ENCODE results near the gene XPNPEP3.

The XPNPEP3 gene

GRCh38 chr22:40877488-40877887 is 20.5 kb downstream of the XPNPEP3 start:
- TF ChIP-seq EZH2phosphoT487 (conservative IDR thresholded peaks at IDR 0.05; ENCODE audit: low read length): no peak
- TF ChIP-seq CTCF (IDR thresholded peaks at IDR 0.05; ENCODE audit: insufficient read depth, low read length, poor library complexity, severe bottlenecking): no peak
- H3K27me3 ChIP-seq (ENCODE audit: low read length): no peaks in the 10 kb centered on the region
- no peaks in the 10 kb centered on the region for H4K20me1 ChIP-seq (ENCODE audit: low read depth, low read length)
- H2AFZ ChIP-seq (ENCODE audit: low read depth, low read length, severe bottlenecking): no peak overlapping the region
- no peaks in the 10 kb centered on the region for H3K36me3 ChIP-seq (ENCODE audit: low read length)
- no peak overlapping the region for H3K4me2 ChIP-seq (ENCODE audit: low read depth, low read length, poor library complexity, severe bottlenecking)
- no peak overlapping the region for H3K9ac ChIP-seq (ENCODE audit: low read length)
- H3K9me2 ChIP-seq (replicated peaks; ENCODE audit: insufficient read depth, low read length): no peaks in the 10 kb centered on the region
- H3K79me2 ChIP-seq (ENCODE audit: insufficient read depth, low read length): no peaks in the 10 kb centered on the region
- no peaks in the 10 kb centered on the region for H3F3A ChIP-seq (ENCODE audit: insufficient read depth)
- H3K27ac ChIP-seq (ENCODE audit: low read depth, low read length): no peak overlapping the region
- no peaks in the 10 kb centered on the region for H3K9me3 ChIP-seq (ENCODE audit: insufficient read depth, low read length)
- no peak overlapping the region for H3K4me3 ChIP-seq (ENCODE audit: insufficient read depth, low read length, poor library complexity, severe bottlenecking)

GRCh38 chr22:40878922-40879321 is 22.0 kb downstream of the XPNPEP3 start:
- TF ChIP-seq CTCF (IDR thresholded peaks at IDR 0.05; ENCODE audit: insufficient read depth, low read length, poor library complexity, severe bottlenecking): no peak
- no peak for TF ChIP-seq EZH2phosphoT487 (conservative IDR thresholded peaks at IDR 0.05; ENCODE audit: low read length)

GRCh38 chr22:40889116-40889515 is 32.2 kb downstream of the XPNPEP3 start:
- no peak overlapping the region for H3K27ac ChIP-seq (ENCODE audit: low read depth, low read length)
- no peak overlapping the region for H3K9ac ChIP-seq (ENCODE audit: low read length)
- H3K9me3 ChIP-seq (ENCODE audit: insufficient read depth, low read length): no peaks in the 10 kb centered on the region
- H2AFZ ChIP-seq (ENCODE audit: low read depth, low read length, severe bottlenecking): no peak overlapping the region
- H3K27me3 ChIP-seq (ENCODE audit: low read length): no peaks in the 10 kb centered on the region
- H3K79me2 ChIP-seq (ENCODE audit: insufficient read depth, low read length): no peaks in the 10 kb centered on the region
- TF ChIP-seq CTCF (IDR thresholded peaks at IDR 0.05; ENCODE audit: insufficient read depth, low read length, poor library complexity, severe bottlenecking) (no peak), EZH2phosphoT487 (conservative IDR thresholded peaks at IDR 0.05; ENCODE audit: low read length) (no peak)
- H3F3A ChIP-seq (ENCODE audit: insufficient read depth): no peaks in the 10 kb centered on the region
- no peak overlapping the region for H3K4me2 ChIP-seq (ENCODE audit: low read depth, low read length, poor library complexity, severe bottlenecking)
- H4K20me1 ChIP-seq (ENCODE audit: low read depth, low read length): no peaks in the 10 kb centered on the region
- H3K36me3 ChIP-seq (ENCODE audit: low read length): no peaks in the 10 kb centered on the region
- no peaks in the 10 kb centered on the region for H3K9me2 ChIP-seq (replicated peaks; ENCODE audit: insufficient read depth, low read length)
- no peak overlapping the region for H3K4me3 ChIP-seq (ENCODE audit: insufficient read depth, low read length, poor library complexity, severe bottlenecking)

More at GRCh38 chr22:40878922-40879321, 22.0 kb downstream of the XPNPEP3 start:
- H3K9ac ChIP-seq (ENCODE audit: low read length): no peak overlapping the region
- H3K9me3 ChIP-seq (ENCODE audit: insufficient read depth, low read length): no peaks in the 10 kb centered on the region
- no peak overlapping the region for H3K27ac ChIP-seq (ENCODE audit: low read depth, low read length)
- H3K79me2 ChIP-seq (ENCODE audit: insufficient read depth, low read length): no peaks in the 10 kb centered on the region
- no peaks in the 10 kb centered on the region for H4K20me1 ChIP-seq (ENCODE audit: low read depth, low read length)
- H3F3A ChIP-seq (ENCODE audit: insufficient read depth): no peaks in the 10 kb centered on the region; the same call in 1 of the 2 replicates
- no peak overlapping the region for H2AFZ ChIP-seq (ENCODE audit: low read depth, low read length, severe bottlenecking)
- no peak overlapping the region for H3K4me3 ChIP-seq (ENCODE audit: insufficient read depth, low read length, poor library complexity, severe bottlenecking)
- H3K4me2 ChIP-seq (ENCODE audit: low read depth, low read length, poor library complexity, severe bottlenecking): no peak overlapping the region
- H3K36me3 ChIP-seq (ENCODE audit: low read length): no peaks in the 10 kb centered on the region
- H3K27me3 ChIP-seq (ENCODE audit: low read length): no peaks in the 10 kb centered on the region
- H3K9me2 ChIP-seq (replicated peaks; ENCODE audit: insufficient read depth, low read length): no peaks in the 10 kb centered on the region
